Large intestine (tissue), 3 donors: ENCODE data around the gene SDK2. TPM values are rescaled to one million over a fixed set of nuclear protein-coding genes. Genes with fewer than 3 reads are reported as not detected.

Experiments
- DNase-seq, 2 donors: peaks; one replicate each; pipeline versions ENCODE4 v3.0.0 to v3.0.0-alpha.2; 2013
- H3K27ac ChIP-seq: one replicate; pipeline ENCODE4 v1.5.1; 2013; ENCODE audit warnings: low read length
- H3K27me3 ChIP-seq: 2 replicates; pipeline ENCODE4 v1.6.1; 2013; ENCODE audit warnings: low read length; ENCODE audit not compliant: control insufficient read depth, insufficient read depth
- H3K36me3 ChIP-seq: 2 replicates; pipeline ENCODE4 v1.6.1; 2013; ENCODE audit warnings: low read length; ENCODE audit not compliant: control insufficient read depth, insufficient read depth
- H3K4me1 ChIP-seq: one replicate; pipeline ENCODE4 v1.6.1; 2013; ENCODE audit warnings: low read length; ENCODE audit not compliant: control insufficient read depth, insufficient read depth
- H3K4me3 ChIP-seq: one replicate; pipeline ENCODE4 v1.5.1; 2013; ENCODE audit warnings: low read length
- H3K9me3 ChIP-seq: one replicate; pipeline ENCODE4 v1.6.1; 2013; ENCODE audit warnings: mild to moderate bottlenecking, low read depth, low read length, moderate library complexity; ENCODE audit not compliant: control insufficient read depth
- WGBS: methylation state at CpG from one replicate; pipeline ENCODE4 v1.1.5; 2013; ENCODE audit warnings: low lambda C conversion rate; ENCODE audit not compliant: insufficient coverage; 5-methylcytosine and 5-hydroxymethylcytosine counted together
- polyA plus RNA-seq: library from polyadenylated mRNA; unstranded; fragments of 120-200 nt; gene quantifications from one replicate; pipeline ENCODE4 v1.2.1, GENCODE V29; 2013

The SDK2 gene
- polyA plus RNA-seq, 1 donor: 0.94 TPM

DNA sequence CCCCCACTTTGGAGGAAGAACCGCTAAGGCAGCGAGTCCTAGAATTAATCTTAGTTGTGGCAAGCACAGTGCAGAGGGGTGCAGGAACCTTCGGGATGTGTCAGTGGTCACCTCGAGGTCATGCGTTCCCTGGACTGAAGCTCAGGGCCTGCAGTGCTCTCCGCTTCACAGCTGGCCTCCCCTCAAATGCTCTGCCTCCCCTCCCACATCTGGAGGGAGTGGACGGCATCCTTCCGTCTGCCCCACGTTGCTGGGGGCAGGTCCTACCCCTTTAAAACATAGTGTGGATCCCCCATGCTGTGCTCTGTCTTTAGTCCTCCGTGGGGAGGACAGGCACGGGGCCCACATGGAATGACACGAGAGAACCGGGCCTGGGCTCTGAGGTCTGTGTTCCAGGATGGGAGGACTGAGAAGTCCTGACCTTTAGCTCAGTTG, 232.9 kb downstream of the SDK2 start:
- no CpG with 5 or more reads among the region's 13 CpGs for WGBS
- no peaks in the 10 kb centered on the region for H3K27me3 ChIP-seq
- H3K27ac ChIP-seq: no peak overlapping the region
- no peaks in the 10 kb centered on the region for H3K4me1 ChIP-seq
- H3K9me3 ChIP-seq: no peaks in the 10 kb centered on the region
- H3K36me3 ChIP-seq: no peaks in the 10 kb centered on the region
- no peak overlapping the region for H3K4me3 ChIP-seq
- no peak for DNase-seq

DNA sequence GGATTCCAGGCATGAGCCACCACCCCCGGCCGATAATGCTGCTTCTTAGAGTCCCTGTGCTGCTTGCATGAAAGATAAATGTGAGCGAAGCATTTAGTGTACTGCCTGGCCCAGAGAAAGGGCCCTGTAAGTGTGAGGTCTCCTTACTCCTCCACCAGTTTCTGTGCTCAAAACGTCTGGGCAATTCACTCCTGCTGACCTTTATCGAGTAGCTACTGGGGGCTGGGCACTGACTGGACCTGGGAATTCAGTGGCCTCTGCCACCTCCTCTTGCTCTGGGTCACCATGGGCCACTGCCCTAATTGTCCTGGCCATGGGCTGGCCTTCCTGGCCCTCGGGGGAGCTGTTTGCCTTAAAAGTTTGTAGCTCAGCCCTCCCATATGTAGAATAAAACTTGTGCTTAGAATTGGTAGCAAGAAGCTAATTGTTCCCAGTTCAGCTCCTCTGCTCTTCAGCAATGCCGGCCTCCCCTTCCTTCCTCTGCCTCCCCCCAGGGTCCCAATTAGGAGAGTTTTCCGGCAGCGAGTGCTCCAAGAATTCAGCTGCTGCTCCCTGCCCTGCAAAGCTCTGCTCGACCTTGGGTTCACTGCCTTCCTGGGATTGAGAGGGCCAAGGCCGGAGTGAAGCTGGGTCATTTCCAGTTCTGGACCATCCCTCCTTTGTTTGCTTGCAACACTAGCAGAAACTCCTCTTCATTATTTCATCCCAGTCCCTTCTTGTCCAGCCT, 233.5 kb downstream of the SDK2 start:
- no peak overlapping the region for H3K4me3 ChIP-seq
- H3K4me1 ChIP-seq: no peaks in the 10 kb centered on the region
- no peaks in the 10 kb centered on the region for H3K9me3 ChIP-seq
- WGBS: no CpG with 5 or more reads among the region's 11 CpGs
- H3K36me3 ChIP-seq: no peaks in the 10 kb centered on the region
- H3K27me3 ChIP-seq: no peaks in the 10 kb centered on the region
- no peak overlapping the region for H3K27ac ChIP-seq
- no peak for DNase-seq

DNA sequence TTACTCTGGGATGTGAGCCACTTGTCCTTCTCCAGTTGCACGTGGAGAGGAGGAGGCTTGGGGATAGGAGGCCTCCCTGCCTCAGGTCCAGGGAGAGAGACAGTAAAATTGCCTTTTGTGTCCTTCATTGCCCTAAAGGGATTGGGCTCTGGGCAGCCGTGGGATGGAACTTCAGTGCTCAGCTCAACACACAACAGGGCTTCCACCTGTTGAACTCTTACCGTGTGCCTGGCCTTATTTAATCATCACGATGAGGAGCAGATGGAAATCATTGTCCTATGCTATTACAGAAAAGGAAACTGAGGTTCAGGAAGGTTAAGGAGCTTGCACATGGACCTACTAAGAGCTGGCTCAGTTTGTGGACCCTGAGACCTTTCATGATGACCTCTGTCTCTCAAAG, 240.0 kb downstream of the SDK2 start:
- no peak overlapping the region for H3K4me3 ChIP-seq
- H3K4me1 ChIP-seq: no peaks in the 10 kb centered on the region
- H3K36me3 ChIP-seq: no peaks in the 10 kb centered on the region
- no peak for DNase-seq
- H3K9me3 ChIP-seq: no peaks in the 10 kb centered on the region
- no peak overlapping the region for H3K27ac ChIP-seq
- no CpG with 5 or more reads among the region's 4 CpGs for WGBS
- no peaks in the 10 kb centered on the region for H3K27me3 ChIP-seq

DNA sequence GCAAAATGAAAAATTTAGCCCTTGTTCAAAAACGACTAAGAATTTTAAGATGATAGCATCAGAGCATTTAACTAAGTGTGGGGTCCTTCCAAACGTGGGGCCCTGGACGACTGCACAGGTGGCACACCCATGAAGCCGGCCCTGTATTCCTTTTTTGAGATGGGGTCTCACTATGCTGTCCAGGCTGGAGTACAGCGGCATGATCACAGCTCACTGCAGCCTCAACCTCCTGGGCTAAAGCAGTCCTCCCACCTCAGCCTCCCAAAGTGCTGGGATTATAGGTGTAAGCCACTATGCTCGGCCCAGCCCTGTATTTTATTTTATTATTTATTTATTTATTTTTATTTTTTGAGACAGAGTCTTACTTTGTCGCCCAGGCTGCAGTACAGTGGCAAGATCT, 241.8 kb downstream of the SDK2 start:
- Histone ChIP-seq H3K27me3 (no peaks in the 10 kb centered on the region), H3K27ac (no peak overlapping the region), H3K4me1 (no peaks in the 10 kb centered on the region), H3K36me3 (no peaks in the 10 kb centered on the region), H3K9me3 (no peaks in the 10 kb centered on the region), H3K4me3 (no peak overlapping the region)
- 93% methylated on average over 3 of the region's 7 CpGs for WGBS
- no peak for DNase-seq

DNA sequence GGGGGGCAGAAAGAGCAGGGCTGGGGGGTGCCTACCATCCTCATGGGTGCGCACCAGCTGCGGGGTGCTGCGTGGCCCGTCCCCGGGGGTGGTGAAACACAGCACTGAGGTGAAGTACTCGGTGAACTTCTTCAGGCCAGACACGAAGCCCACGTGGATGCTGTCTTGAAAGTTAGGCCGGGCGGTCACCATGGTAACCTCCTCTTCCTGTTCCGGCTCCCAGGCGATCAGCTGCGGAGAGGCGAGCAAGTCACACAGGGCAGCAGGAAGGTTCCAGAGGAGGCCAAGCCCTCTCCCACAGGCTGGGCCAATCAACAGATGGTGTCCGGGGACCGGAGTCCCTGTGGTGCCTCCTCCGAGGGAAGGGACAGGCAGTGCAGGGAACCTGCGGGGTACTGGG, 242.3 kb downstream of the SDK2 start:
- Histone ChIP-seq H3K36me3 (no peaks in the 10 kb centered on the region), H3K27me3 (no peaks in the 10 kb centered on the region), H3K4me1 (no peaks in the 10 kb centered on the region), H3K27ac (no peak overlapping the region), H3K9me3 (no peaks in the 10 kb centered on the region), H3K4me3 (no peak overlapping the region)
- no CpG with 5 or more reads among the region's 18 CpGs for WGBS
- peak; percentile 19 to 23 for DNase-seq

DNA sequence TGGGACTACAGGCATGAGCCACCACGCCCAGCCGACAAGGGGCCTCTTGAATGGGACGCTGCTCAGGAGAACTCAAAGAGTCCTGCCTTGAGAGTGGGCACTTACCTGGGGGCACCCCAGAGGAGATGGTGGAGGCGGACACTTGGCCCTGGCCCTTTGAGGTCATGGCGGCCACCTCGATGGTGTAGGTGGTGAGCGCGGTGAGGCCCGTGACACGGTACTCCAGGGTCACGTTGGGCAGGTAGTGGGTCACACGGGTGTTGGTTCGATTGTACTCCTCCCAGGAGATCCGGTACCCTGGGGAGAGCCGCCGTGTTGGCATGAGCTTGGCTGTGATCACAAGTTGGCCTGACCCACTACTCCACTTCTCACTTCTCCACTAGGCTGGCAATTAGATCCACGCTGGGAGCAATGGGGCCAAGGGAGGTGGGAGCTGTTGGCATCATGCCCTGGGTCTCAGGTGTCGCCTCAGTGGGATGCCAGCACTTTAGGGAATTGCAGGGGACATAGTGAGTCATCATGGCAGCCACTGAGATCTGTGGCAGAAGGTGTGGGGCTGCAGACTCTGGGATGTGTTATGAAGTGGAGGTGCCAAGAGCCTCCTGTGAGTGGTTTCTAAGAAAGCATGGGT, 243.2 kb downstream of the SDK2 start:
- H3K36me3 ChIP-seq: no peaks in the 10 kb centered on the region
- no peaks in the 10 kb centered on the region for H3K4me1 ChIP-seq
- H3K27ac ChIP-seq: no peak overlapping the region
- no peaks in the 10 kb centered on the region for H3K9me3 ChIP-seq
- peaks cover 4% of the 10 kb centered on the region for H3K27me3 ChIP-seq
- DNase-seq: no peak
- WGBS: no CpG with 5 or more reads among the region's 18 CpGs
- no peak overlapping the region for H3K4me3 ChIP-seq

DNA sequence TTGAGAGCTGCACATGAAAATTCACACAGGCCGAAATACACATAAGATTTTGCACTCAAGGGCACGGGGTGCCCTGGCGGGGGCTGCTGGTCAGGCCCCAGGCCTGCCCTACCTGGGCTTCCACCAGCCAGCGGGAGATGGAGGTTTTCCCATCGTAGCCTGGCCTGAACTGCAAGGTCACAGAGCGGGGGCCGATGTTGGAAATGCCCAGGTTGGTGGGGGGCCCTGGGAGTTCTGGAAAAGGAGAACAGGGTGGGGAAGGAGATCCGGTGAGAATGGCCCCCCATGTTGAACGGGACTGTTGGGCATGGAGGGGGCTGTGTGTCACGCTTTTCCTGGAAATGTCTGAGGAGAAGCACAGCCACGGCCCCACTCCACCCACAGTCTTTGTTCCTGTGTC, 245.2 kb downstream of the SDK2 start:
- no peak overlapping the region for H3K4me3 ChIP-seq
- no peak for DNase-seq
- H3K27me3 ChIP-seq: peaks cover 4% of the 10 kb centered on the region
- no peaks in the 10 kb centered on the region for H3K4me1 ChIP-seq
- H3K36me3 ChIP-seq: no peaks in the 10 kb centered on the region
- 100% methylated on average over 1 of the region's 11 CpGs for WGBS
- H3K9me3 ChIP-seq: no peaks in the 10 kb centered on the region
- no peak overlapping the region for H3K27ac ChIP-seq

DNA sequence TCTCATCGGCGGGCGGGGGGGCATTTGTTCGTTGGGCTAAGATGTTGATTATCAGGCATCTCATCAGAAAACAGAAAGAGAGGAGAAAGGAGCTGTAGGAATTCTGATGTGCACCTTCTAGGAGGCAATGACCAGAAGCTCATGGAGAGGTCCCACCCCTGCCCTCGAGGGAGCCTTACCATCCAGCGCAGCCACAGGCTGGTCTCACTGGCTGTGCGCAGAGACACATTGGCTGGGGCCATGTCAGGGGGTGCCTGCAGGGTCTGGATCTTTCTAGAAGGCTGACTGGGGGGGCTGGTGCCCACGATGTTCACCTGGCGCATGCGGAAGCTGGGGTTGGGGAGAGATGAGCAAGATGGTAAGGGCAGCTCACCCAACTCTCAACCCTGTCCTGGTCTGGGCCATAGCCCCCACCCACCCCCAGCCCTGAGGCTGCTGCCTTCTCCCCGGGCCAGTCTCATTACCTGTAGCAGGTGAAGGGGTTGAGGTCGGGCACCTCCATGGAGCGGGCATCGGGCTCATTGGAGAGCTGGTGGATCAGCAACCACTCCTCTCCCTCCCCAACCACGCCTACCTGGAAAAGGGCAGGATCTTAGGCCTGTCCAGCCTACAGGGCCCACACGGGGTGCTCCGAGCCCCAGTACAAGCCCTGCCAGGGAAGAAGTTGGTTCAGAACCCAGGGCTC, 246.2 kb downstream of the SDK2 start:
- no CpG with 5 or more reads among the region's 17 CpGs for WGBS
- Histone ChIP-seq H3K27me3 (peaks cover 4% of the 10 kb centered on the region), H3K27ac (no peak overlapping the region), H3K9me3 (no peaks in the 10 kb centered on the region), H3K4me1 (no peaks in the 10 kb centered on the region), H3K4me3 (no peak overlapping the region), H3K36me3 (no peaks in the 10 kb centered on the region)
- DNase-seq: no peak

DNA sequence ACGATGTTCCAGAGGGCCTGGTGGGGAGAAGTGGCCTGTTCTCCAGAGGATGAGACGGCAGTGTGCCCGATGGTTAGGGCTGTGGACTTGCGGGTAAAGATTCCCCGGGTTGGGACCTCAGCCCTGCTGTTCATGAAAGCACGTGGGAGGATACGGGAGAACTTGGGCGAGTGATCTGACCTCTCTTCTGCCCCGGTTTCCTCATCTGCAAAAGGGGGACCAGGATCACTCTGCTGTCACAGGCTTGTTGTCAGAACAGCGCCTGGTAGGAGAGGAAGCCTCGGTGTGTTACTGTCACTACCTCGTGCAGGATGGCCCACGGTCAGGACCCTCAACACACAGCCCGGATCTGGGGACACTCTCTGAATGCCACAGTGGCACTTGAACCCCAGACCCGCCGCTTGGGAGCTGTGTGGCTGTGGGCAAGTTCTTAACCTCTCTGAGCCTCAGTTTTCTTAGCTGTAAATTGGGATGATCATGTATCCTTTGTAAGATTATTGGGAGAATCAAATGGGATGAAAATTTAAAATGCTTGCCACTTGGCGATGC, 246.9 kb downstream of the SDK2 start:
- no peaks in the 10 kb centered on the region for H3K36me3 ChIP-seq
- H3K4me3 ChIP-seq: no peak overlapping the region
- no peak overlapping the region for H3K27ac ChIP-seq
- no peaks in the 10 kb centered on the region for H3K9me3 ChIP-seq
- no peaks in the 10 kb centered on the region for H3K4me1 ChIP-seq
- DNase-seq: no peak
- peaks cover 4% of the 10 kb centered on the region for H3K27me3 ChIP-seq
- no CpG with 5 or more reads among the region's 17 CpGs for WGBS

DNA sequence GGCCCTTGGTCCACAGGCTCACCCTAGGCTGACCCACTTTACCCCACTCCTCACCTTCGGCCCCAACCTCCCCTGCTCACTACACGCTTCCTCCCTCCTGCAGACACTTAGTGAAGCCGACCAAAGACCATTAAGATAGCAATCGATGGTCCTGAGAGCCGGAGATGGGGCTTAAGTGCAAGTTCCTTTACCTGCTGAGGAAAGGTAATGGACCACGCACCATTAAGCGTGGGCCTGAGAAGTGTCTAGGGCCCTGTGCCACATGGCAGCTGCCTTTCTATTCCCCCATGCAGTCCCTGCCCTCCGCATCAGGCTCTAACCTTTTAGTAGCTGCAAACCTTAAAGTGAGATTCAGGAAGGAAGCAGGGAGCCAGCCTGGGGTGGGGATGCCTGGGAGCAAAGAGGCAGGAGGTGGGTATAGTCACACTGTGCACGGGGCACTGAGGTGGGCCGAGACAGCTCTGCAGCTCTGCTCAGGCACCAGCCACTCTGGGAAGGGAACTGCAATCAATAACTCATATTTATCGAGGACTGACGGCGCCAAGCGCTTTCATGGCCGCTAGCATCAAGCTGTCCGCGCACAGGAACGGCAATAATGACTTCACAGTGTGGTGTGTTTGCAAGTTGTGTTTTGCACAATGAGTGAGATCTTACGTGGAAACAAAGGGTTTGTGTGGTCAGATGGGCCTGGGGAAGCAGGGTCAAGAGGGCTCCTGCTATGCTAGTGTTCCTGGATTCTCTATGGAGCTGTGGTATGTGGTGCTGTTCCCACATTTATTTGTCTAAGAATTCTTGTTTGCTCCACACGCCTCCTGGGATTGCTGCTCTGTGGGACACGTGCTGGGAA, 247.6 kb downstream of the SDK2 start:
- no peaks in the 10 kb centered on the region for H3K36me3 ChIP-seq
- 76% methylated on average over 5 of the region's 21 CpGs for WGBS
- DNase-seq: no peak
- H3K4me1 ChIP-seq: no peaks in the 10 kb centered on the region
- H3K4me3 ChIP-seq: no peak overlapping the region
- H3K9me3 ChIP-seq: no peaks in the 10 kb centered on the region
- H3K27me3 ChIP-seq: peaks cover 4% of the 10 kb centered on the region
- no peak overlapping the region for H3K27ac ChIP-seq
